Measurements from ENCODE around the gene COMMD9.

Gene COMMD9

DNA sequence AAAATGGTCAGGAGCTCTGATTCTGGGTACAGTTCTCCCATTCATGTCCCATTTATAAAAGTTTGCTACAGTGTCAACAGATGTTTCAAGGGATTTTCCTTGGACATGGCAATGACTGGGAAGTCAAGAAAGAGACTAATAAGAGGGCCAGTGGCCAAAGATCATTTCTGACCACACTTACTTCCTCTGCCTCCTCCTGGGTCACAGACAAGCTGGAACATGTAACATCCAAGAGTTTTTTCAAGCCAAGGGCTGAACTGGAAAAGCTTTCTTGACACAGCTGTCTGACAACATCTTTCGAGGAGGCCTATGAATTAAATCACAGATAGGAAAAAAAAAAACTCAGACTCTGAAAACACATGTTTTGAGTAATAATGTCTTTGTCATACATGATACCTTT is 8.7 kb downstream of the COMMD9 start:
- Histone ChIP-seq H3K27ac (ENCODE audit: insufficient read depth in 1 of 2, low read depth in 1 of 2, low read length in 2 of 2, poor library complexity in 1 of 2, severe bottlenecking in 2 of 2) (no peak overlapping the region), H3K4me1 (ENCODE audit: control extremely low read depth in 1 of 4, control insufficient read depth in 4 of 4, insufficient read depth in 4 of 4, low read length in 3 of 4) (no peaks in the 10 kb centered on the region), H3K27me3 (replicated peaks in 2 of 5; ENCODE audit: control insufficient read depth in 4 of 5, insufficient read depth in 5 of 5, low read length in 4 of 5) (no peaks in the 10 kb centered on the region), H3K36me3 (ENCODE audit: control insufficient read depth in 4 of 4, insufficient read depth in 4 of 4, low read length in 3 of 4) (peaks cover 6 to 42% (median 34%) of the 10 kb centered on the region in 4 experiments), H3K4me3 (ENCODE audit: control insufficient read depth in 1 of 7, extremely low read depth in 1 of 7, insufficient read depth in 4 of 7, low read depth in 2 of 7, low read length in 6 of 7) (no peak overlapping the region), H3K9me3 (ENCODE audit: control extremely low read depth in 1 of 5, control insufficient read depth in 4 of 5, insufficient read depth in 2 of 5, low read depth in 1 of 5, low read length in 4 of 5) (peaks cover 0 to 15% (median 4%) of the 10 kb centered on the region in 5 experiments)
- ChIA-PET CTCF (interaction anchor here (1.1 to 2.9 kb wide), 3 partner anchors 14 to 43 kb away, joined by 3 to 7 read pairs (median 5); no protein-coding TSS in a partner anchor), POLR2A (no interaction called here)
- WGBS (ENCODE audit: insufficient coverage) = no CpG with 5 or more reads among the region's 1 CpG
- DNase-seq = no peak

DNA sequence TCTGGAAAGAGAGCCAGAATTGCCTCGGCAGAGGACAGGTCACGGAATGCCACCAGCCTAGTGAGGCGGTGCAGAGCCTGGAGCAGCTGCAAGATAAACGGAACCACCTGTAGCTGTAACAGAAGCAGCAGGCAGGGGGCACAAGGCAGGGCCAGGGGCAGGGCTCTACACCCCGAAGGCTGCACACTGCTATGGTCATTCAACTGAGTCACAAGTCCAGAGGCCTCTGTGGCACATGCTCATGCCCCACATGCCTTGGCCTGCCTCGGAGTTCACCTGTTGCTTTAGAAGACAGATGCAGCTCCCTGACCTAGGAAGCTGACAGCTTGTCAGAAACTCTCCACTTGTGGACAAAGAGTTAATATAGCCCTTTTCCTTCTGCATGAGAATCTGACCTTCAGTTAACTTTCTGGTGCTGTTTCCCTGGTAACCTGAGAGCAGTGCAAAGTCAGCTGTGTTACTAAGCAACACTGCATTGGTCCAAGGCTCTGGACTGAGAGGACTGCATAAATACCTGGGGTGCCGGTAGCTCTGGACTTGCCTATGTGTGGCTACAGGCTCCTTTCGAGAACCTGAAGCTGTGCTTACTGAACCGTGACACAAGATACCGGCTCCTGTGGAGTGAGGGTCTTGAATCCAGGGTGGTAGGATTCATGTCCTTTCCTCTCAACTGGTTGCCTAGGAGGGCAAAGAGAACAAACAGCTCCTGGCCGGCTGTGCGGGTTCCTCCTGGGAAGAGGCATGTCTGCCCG is 10.5 kb downstream of the COMMD9 start:
- Histone ChIP-seq H3K36me3 (ENCODE audit: control insufficient read depth in 4 of 4, insufficient read depth in 4 of 4, low read length in 3 of 4) (peaks cover 10 to 57% (median 48%) of the 10 kb centered on the region in 4 experiments), H3K27me3 (replicated peaks in 2 of 5; ENCODE audit: control insufficient read depth in 4 of 5, insufficient read depth in 5 of 5, low read length in 4 of 5) (no peaks in the 10 kb centered on the region), H3K4me1 (ENCODE audit: control extremely low read depth in 1 of 4, control insufficient read depth in 4 of 4, insufficient read depth in 4 of 4, low read length in 3 of 4) (no peaks in the 10 kb centered on the region), H3K4me3 (ENCODE audit: control insufficient read depth in 1 of 7, extremely low read depth in 1 of 7, insufficient read depth in 4 of 7, low read depth in 2 of 7, low read length in 6 of 7) (no peak overlapping the region), H3K9me3 (ENCODE audit: control extremely low read depth in 1 of 5, control insufficient read depth in 4 of 5, insufficient read depth in 2 of 5, low read depth in 1 of 5, low read length in 4 of 5) (peaks cover 0 to 15% (median 3%) of the 10 kb centered on the region in 5 experiments), H3K27ac (ENCODE audit: insufficient read depth in 1 of 2, low read depth in 1 of 2, low read length in 2 of 2, poor library complexity in 1 of 2, severe bottlenecking in 2 of 2) (no peak overlapping the region)
- 97% methylated on average over 12 of the region's 13 CpGs for WGBS (ENCODE audit: insufficient coverage)
- ChIA-PET POLR2A (no interaction called here), CTCF (interaction anchor here (1.0 to 2.9 kb wide), 2 partner anchors 8 to 20 kb away, joined by 4 to 7 read pairs; no protein-coding TSS in a partner anchor)
- no peak for DNase-seq

GRCh38 chr11:36274414-36274813 is 14.8 kb downstream of the COMMD9 start:
- WGBS (ENCODE audit: insufficient coverage) = 98% methylated on average over 7 of the region's 7 CpGs
- CTCF ChIA-PET = interaction anchor here (0.9 to 8.5 kb wide), 7 partner anchors 8 to 204 kb away, joined by 3 to 58 read pairs (median 5); no protein-coding TSS in a partner anchor

DNA sequence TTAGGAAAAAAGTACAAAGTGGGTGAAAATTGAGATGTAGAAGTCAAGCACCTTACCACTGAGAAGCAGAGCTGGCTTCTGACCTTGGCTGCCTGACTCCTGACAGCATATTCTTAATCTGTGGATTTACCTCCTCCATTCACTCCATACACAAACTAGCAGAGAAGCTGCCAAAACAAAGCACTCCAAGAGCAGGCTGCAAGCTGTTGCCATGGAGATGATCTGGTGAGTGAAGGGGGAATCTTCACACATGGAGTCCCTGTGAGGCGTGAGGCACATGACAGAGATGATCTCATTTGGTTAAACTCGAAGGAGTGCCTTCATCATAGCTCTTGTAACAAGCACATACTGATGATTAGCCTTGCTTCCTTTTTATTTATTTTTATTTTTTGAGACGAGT is 16.1 kb downstream of the COMMD9 start:
- DNase-seq = no peak
- Histone ChIP-seq H3K4me1 (ENCODE audit: control extremely low read depth in 1 of 4, control insufficient read depth in 4 of 4, insufficient read depth in 4 of 4, low read length in 3 of 4) (no peaks in the 10 kb centered on the region), H3K27ac (ENCODE audit: insufficient read depth in 1 of 2, low read depth in 1 of 2, low read length in 2 of 2, poor library complexity in 1 of 2, severe bottlenecking in 2 of 2) (no peak overlapping the region), H3K9me3 (ENCODE audit: control extremely low read depth in 1 of 5, control insufficient read depth in 4 of 5, insufficient read depth in 2 of 5, low read depth in 1 of 5, low read length in 4 of 5) (peaks cover 0 to 7% (median 4%) of the 10 kb centered on the region in 5 experiments), H3K36me3 (ENCODE audit: control insufficient read depth in 4 of 4, insufficient read depth in 4 of 4, low read length in 3 of 4) (peaks cover 26 to 68% (median 51%) of the 10 kb centered on the region in 4 experiments), H3K4me3 (ENCODE audit: control insufficient read depth in 1 of 7, extremely low read depth in 1 of 7, insufficient read depth in 4 of 7, low read depth in 2 of 7, low read length in 6 of 7) (no peak overlapping the region), H3K27me3 (replicated peaks in 2 of 5; ENCODE audit: control insufficient read depth in 4 of 5, insufficient read depth in 5 of 5, low read length in 4 of 5) (no peaks in the 10 kb centered on the region)
- WGBS (ENCODE audit: insufficient coverage) = 100% methylated on average over 3 of the region's 3 CpGs
- CTCF ChIA-PET = interaction anchor here (1.3 to 8.5 kb wide), 5 partner anchors 9 to 786 kb away, joined by 4 to 58 read pairs (median 6); no protein-coding TSS in a partner anchor
- POLR2A ChIA-PET = no interaction called here

More at GRCh38 chr11:36274414-36274813, 14.8 kb downstream of the COMMD9 start:
- Histone ChIP-seq H3K9me3 (ENCODE audit: control extremely low read depth in 1 of 5, control insufficient read depth in 4 of 5, insufficient read depth in 2 of 5, low read depth in 1 of 5, low read length in 4 of 5) (peaks cover 0 to 7% (median 4%) of the 10 kb centered on the region in 5 experiments), H3K36me3 (ENCODE audit: control insufficient read depth in 4 of 4, insufficient read depth in 4 of 4, low read length in 3 of 4) (peaks cover 26 to 80% (median 62%) of the 10 kb centered on the region in 4 experiments), H3K4me1 (ENCODE audit: control extremely low read depth in 1 of 4, control insufficient read depth in 4 of 4, insufficient read depth in 4 of 4, low read length in 3 of 4) (no peaks in the 10 kb centered on the region), H3K27me3 (replicated peaks in 2 of 5; ENCODE audit: control insufficient read depth in 4 of 5, insufficient read depth in 5 of 5, low read length in 4 of 5) (no peaks in the 10 kb centered on the region), H3K27ac (ENCODE audit: insufficient read depth in 1 of 2, low read depth in 1 of 2, low read length in 2 of 2, poor library complexity in 1 of 2, severe bottlenecking in 2 of 2) (no peak overlapping the region), H3K4me3 (ENCODE audit: control insufficient read depth in 1 of 7, extremely low read depth in 1 of 7, insufficient read depth in 4 of 7, low read depth in 2 of 7, low read length in 6 of 7) (no peak overlapping the region)
- POLR2A ChIA-PET = no interaction called here
- no peak for DNase-seq

GRCh38 chr11:36271794-36272407 is 17.3 kb downstream of the COMMD9 start:
- Histone ChIP-seq H3K27me3 (replicated peaks in 2 of 5; ENCODE audit: control insufficient read depth in 4 of 5, insufficient read depth in 5 of 5, low read length in 4 of 5) (no peaks in the 10 kb centered on the region), H3K9me3 (ENCODE audit: control extremely low read depth in 1 of 5, control insufficient read depth in 4 of 5, insufficient read depth in 2 of 5, low read depth in 1 of 5, low read length in 4 of 5) (peaks cover 0 to 7% (median 4%) of the 10 kb centered on the region in 5 experiments), H3K4me3 (ENCODE audit: control insufficient read depth in 1 of 7, extremely low read depth in 1 of 7, insufficient read depth in 4 of 7, low read depth in 2 of 7, low read length in 6 of 7) (no peak overlapping the region), H3K4me1 (ENCODE audit: control extremely low read depth in 1 of 4, control insufficient read depth in 4 of 4, insufficient read depth in 4 of 4, low read length in 3 of 4) (no peaks in the 10 kb centered on the region), H3K27ac (ENCODE audit: insufficient read depth in 1 of 2, low read depth in 1 of 2, low read length in 2 of 2, poor library complexity in 1 of 2, severe bottlenecking in 2 of 2) (no peak overlapping the region), H3K36me3 (ENCODE audit: control insufficient read depth in 4 of 4, insufficient read depth in 4 of 4, low read length in 3 of 4) (peaks cover 26 to 60% (median 48%) of the 10 kb centered on the region in 4 experiments)
- peak in 1 of 3 donors; percentile 10 for DNase-seq
- 63% methylated on average over 4 of the region's 5 CpGs for WGBS (ENCODE audit: insufficient coverage)
- ChIA-PET POLR2A (no interaction called here), CTCF (interaction anchor here (1.3 to 8.5 kb wide), 4 partner anchors 13 to 785 kb away, joined by 4 to 58 read pairs (median 10); no protein-coding TSS in a partner anchor)

- Histone ChIP-seq H3K9me3 (ENCODE audit: control extremely low read depth in 1 of 5, control insufficient read depth in 4 of 5, insufficient read depth in 2 of 5, low read depth in 1 of 5, low read length in 4 of 5) (peaks cover 0 to 7% (median 4%) of the 10 kb centered on the region in 5 experiments), H3K4me3 (ENCODE audit: control insufficient read depth in 1 of 7, extremely low read depth in 1 of 7, insufficient read depth in 4 of 7, low read depth in 2 of 7, low read length in 6 of 7) (no peak overlapping the region), H3K27ac (ENCODE audit: insufficient read depth in 1 of 2, low read depth in 1 of 2, low read length in 2 of 2, poor library complexity in 1 of 2, severe bottlenecking in 2 of 2) (no peak overlapping the region), H3K4me1 (ENCODE audit: control extremely low read depth in 1 of 4, control insufficient read depth in 4 of 4, insufficient read depth in 4 of 4, low read length in 3 of 4) (peaks cover 0 to 2% (median 0%) of the 10 kb centered on the region in 4 experiments), H3K27me3 (replicated peaks in 2 of 5; ENCODE audit: control insufficient read depth in 4 of 5, insufficient read depth in 5 of 5, low read length in 4 of 5) (no peaks in the 10 kb centered on the region), H3K36me3 (ENCODE audit: control insufficient read depth in 4 of 4, insufficient read depth in 4 of 4, low read length in 3 of 4) (peaks cover 22 to 49% (median 40%) of the 10 kb centered on the region in 4 experiments)
- WGBS (ENCODE audit: insufficient coverage) = 100% methylated on average over 7 of the region's 9 CpGs
- CTCF ChIA-PET = interaction anchor here (1.0 to 8.5 kb wide), 5 partner anchors 8 to 656 kb away, joined by 3 to 58 read pairs (median 4); no protein-coding TSS in a partner anchor
- DNase-seq = no peak
- POLR2A ChIA-PET = no interaction called here
Observed at GRCh38 chr11:36270701-36271100, 18.5 kb downstream of the COMMD9 start.

Measured in common myeloid progenitor, CD34-positive (primary cell).